NCI-H187 treated with DMSO at 0.1 percent for 48 hours (cell line): ENCODE data around the gene JKAMP.
A peak's percentile ranks its signal among the peaks of the same experiment; 100 is the strongest.

Experiments used
- DNase-seq: peaks from one replicate; lab custom pipeline; 2025; lab: John Stamatoyannopoulos, UW

Gene JKAMP

GRCh38 chr14:59481407-59481806 is 2.9 kb upstream of the JKAMP start:
- DNase-seq: no peak

GRCh38 chr14:59481871-59482540 is 2.3 kb upstream of the JKAMP start:
- DNase-seq: no peak

GRCh38 chr14:59482541-59483331 is 1.6 kb upstream of the JKAMP start:
- no peak for DNase-seq

GRCh38 chr14:59483363-59483762 is 954 bp upstream of the JKAMP start:
- no peak for DNase-seq

- DNase-seq: no peak
These were observed 390 bp downstream of the JKAMP start for GRCh38 chr14:59484639-59485175.

- DNase-seq: no peak
These were observed 6.4 kb downstream of the JKAMP start for GRCh38 chr14:59490756-59491155.

- DNase-seq: no peak
These were observed 8.1 kb downstream of the JKAMP start for GRCh38 chr14:59492384-59492783.

GRCh38 chr14:59500732-59501131 is 16.4 kb downstream of the JKAMP start:
- no peak for DNase-seq

- DNase-seq: no peak
These were observed 18.9 kb downstream of the JKAMP start for GRCh38 chr14:59503256-59503655.

GRCh38 chr14:59507063-59507751 is 22.9 kb downstream of the JKAMP start:
- DNase-seq: peak; percentile 47

GRCh38 chr14:59507752-59508103 is 23.4 kb downstream of the JKAMP start:
- DNase-seq: no peak

- no peak for DNase-seq
These were observed 24.8 kb downstream of the JKAMP start for GRCh38 chr14:59509101-59509500.

GRCh38 chr14:59510001-59510400 is 25.7 kb downstream of the JKAMP start:
- no peak for DNase-seq

- DNase-seq: no peak
These were observed 26.6 kb downstream of the JKAMP start for GRCh38 chr14:59510966-59511365.

- no peak for DNase-seq
These were observed 27.7 kb downstream of the JKAMP start for GRCh38 chr14:59511916-59512575.

- no peak for DNase-seq
These were observed 35.9 kb downstream of the JKAMP start for GRCh38 chr14:59520224-59520623.

- DNase-seq: no peak
These were observed 44.9 kb downstream of the JKAMP start for GRCh38 chr14:59529189-59529588.

GRCh38 chr14:59530349-59530748 is 46.0 kb downstream of the JKAMP start:
- no peak for DNase-seq

GRCh38 chr14:59532419-59532818 is 48.1 kb downstream of the JKAMP start:
- DNase-seq: no peak

GRCh38 chr14:59534361-59534987 is 50.2 kb downstream of the JKAMP start:
- DNase-seq: no peak

- DNase-seq: no peak
These were observed 53.2 kb downstream of the JKAMP start for GRCh38 chr14:59537476-59537875.

- no peak for DNase-seq
These were observed 54.6 kb downstream of the JKAMP start for GRCh38 chr14:59538936-59539335.
